Neutrophil (primary cell): ENCODE measurements around the gene NRXN3.

Source experiments
- H3K27ac ChIP-seq: fragments of 200-600 bp; sonication (generic); 2 replicates; pipeline ENCODE4 v1.5.1; 2016; ENCODE audit warnings: mild to moderate bottlenecking, moderate library complexity
- H3K27me3 ChIP-seq: fragments of 200-600 bp; sonication (generic); 2 replicates; pipeline ENCODE4 v1.6.0; 2016; ENCODE audit warnings: mild to moderate bottlenecking
- H3K36me3 ChIP-seq: fragments of 200-600 bp; sonication (generic); 2 replicates; pipeline ENCODE4 v1.5.1; 2017
- H3K4me1 ChIP-seq, 2 experiments: fragments of 200-600 bp in 1 of 2; sonication (generic) in 1 of 2; 1 replicate in 1 of 2; 2 replicates in 1 of 2; pipeline versions ENCODE4 v1.5.1 to v1.6.1; 2013 to 2016; ENCODE audit warnings: low read depth in 1 of 2, low read length in 1 of 2, mild to moderate bottlenecking in 1 of 2, moderate library complexity in 1 of 2; ENCODE audit not compliant: control insufficient read depth in 1 of 2, insufficient read depth in 1 of 2
- H3K4me3 ChIP-seq, 2 experiments: fragments of 200-600 bp in 1 of 2; sonication (generic) in 1 of 2; 1 replicate in 1 of 2; 2 replicates in 1 of 2; pipeline ENCODE4 v1.5.1; 2013 to 2016; ENCODE audit warnings: low read depth in 1 of 2, low read length in 1 of 2, mild to moderate bottlenecking in 1 of 2, moderate library complexity in 1 of 2
- H3K9me3 ChIP-seq: fragments of 200-600 bp; sonication (generic); 2 replicates; pipeline ENCODE4 v1.5.1; 2016
- TF ChIP-seq, protein P1 (sequence below): fragments of 200-600 bp; sonication (generic); IDR thresholded peaks from 2 replicates; pipeline ENCODE4 v1.5.1; 2016; ENCODE audit warnings: antibody characterized with exemption

The NRXN3 gene

DNA sequence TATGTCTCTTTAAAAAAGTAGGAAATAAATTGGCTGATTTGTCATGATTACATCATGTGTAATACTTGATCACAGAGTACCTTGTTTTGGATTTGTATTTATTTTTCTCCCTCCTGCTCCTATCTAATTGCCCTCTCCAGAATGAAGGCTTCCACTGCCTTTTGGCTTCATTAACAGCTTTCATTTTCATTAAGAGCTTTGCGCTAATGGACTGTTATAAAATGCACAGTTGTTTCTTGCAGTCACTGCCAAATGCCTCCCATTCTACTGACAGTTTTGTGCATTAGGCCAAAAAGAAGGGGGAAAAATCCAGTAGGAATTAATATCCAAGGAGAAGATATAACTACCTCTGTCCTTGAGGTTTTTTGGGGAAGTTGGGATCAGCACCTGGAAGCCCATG, 159.2 kb downstream of the NRXN3 start:
- Histone ChIP-seq H3K27me3 (no peaks in the 10 kb centered on the region), H3K36me3 (no peaks in the 10 kb centered on the region), H3K4me3 (no peak overlapping the region), H3K4me1 (no peaks in the 10 kb centered on the region), H3K9me3 (no peaks in the 10 kb centered on the region), H3K27ac (no peak overlapping the region)
- TF ChIP-seq, protein P1, sequence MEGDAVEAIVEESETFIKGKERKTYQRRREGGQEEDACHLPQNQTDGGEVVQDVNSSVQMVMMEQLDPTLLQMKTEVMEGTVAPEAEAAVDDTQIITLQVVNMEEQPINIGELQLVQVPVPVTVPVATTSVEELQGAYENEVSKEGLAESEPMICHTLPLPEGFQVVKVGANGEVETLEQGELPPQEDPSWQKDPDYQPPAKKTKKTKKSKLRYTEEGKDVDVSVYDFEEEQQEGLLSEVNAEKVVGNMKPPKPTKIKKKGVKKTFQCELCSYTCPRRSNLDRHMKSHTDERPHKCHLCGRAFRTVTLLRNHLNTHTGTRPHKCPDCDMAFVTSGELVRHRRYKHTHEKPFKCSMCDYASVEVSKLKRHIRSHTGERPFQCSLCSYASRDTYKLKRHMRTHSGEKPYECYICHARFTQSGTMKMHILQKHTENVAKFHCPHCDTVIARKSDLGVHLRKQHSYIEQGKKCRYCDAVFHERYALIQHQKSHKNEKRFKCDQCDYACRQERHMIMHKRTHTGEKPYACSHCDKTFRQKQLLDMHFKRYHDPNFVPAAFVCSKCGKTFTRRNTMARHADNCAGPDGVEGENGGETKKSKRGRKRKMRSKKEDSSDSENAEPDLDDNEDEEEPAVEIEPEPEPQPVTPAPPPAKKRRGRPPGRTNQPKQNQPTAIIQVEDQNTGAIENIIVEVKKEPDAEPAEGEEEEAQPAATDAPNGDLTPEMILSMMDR: no peak

DNA sequence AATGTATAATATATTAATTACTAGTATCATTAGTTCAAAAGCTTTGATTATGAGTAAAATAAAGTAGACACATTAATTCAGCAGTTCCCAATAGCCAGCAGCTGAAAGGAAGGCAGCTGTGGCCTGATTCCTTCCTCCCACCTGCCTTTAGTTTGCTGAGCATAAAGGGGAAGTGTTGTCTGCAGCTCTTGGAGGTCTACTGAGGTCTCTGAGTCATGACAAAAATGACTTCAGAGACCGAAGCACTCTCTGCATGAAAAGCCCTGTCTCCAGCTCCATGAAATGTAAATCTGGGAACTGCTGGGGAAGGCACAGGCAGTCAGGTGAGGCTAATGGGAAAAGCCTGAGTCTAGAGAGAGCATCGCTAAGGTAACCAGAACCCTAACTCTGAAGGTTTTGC, 165.4 kb downstream of the NRXN3 start:
- H3K27me3 ChIP-seq: no peaks in the 10 kb centered on the region
- H3K4me3 ChIP-seq: no peak overlapping the region
- no peaks in the 10 kb centered on the region for H3K9me3 ChIP-seq
- TF ChIP-seq, protein P1: no peak
- H3K36me3 ChIP-seq: no peaks in the 10 kb centered on the region
- H3K4me1 ChIP-seq: no peaks in the 10 kb centered on the region
- H3K27ac ChIP-seq: no peak overlapping the region

DNA sequence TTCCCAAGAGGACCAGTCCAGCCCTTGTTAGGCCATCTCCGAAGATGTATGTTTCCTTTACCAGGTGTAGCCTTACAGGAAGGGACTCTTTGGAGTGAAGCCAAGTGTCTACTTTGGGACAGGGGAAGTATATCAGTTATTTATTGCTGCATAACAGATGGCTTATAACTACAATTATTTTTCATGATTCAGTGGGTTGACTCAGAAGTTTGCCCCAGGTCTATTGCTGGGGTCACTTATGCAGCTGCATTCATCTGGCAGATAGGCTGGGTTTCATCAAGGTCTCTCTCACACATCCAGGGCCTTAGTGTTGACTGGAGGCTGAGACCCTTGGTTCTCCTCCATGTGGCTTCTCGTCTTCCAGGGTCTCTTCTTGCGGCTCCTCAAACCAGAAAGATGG, 170.1 kb downstream of the NRXN3 start:
- Histone ChIP-seq H3K4me3 (no peak overlapping the region), H3K27ac (no peak overlapping the region), H3K9me3 (no peaks in the 10 kb centered on the region), H3K27me3 (no peaks in the 10 kb centered on the region), H3K4me1 (no peaks in the 10 kb centered on the region), H3K36me3 (no peaks in the 10 kb centered on the region)
- TF ChIP-seq, protein P1: no peak

DNA sequence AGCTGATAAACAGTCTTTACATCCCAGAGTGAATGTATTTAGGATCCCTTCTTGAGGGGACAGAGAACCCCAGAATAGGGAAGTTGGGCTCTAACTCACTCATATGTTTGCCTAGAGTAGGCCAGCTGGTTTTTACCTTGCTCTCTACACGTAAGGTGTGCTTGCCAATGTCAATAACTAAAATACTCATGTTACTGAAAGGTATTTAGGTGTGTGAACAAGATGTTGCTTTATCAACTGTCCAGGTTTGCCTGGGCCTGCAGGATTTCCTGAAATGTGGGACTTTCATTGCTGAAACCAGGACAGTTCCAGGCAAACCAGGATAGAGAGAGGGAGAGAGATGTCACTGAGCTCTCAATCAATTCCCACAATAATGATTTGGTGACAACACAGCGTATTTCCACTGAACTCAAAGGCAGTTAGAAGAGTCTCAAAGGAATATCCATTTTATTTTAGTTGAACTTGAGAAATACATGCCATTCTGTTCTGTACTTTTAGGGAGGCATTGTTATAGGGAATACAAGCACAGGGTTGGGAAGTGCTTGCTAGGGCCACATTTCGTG, 171.7 kb downstream of the NRXN3 start:
- TF ChIP-seq, protein P1: no peak
- H3K4me3 ChIP-seq: no peak overlapping the region
- H3K27me3 ChIP-seq: no peaks in the 10 kb centered on the region
- no peaks in the 10 kb centered on the region for H3K9me3 ChIP-seq
- no peaks in the 10 kb centered on the region for H3K36me3 ChIP-seq
- H3K4me1 ChIP-seq: no peaks in the 10 kb centered on the region
- H3K27ac ChIP-seq: no peak overlapping the region

DNA sequence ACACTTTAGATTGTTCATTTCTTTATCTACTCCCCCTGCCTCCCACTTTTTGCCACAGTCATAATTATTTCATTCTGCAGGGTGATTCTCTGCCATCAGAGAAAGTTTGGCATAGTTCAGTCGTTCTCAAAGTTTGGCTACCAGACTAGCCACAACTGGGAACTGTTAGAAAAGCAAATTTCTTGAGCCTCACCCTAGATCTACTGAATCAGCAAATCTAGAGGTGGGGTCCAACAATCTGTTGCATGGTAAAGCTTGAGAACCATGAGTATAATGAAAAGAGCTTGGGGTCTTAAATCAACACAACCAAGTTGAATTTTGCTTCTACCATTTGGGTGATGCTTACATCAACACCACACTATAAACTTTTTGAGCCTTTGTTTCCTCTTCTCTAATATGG, 172.7 kb downstream of the NRXN3 start:
- Histone ChIP-seq H3K9me3 (no peaks in the 10 kb centered on the region), H3K27ac (no peak overlapping the region), H3K36me3 (no peaks in the 10 kb centered on the region), H3K4me3 (no peak overlapping the region), H3K4me1 (no peaks in the 10 kb centered on the region), H3K27me3 (no peaks in the 10 kb centered on the region)
- TF ChIP-seq, protein P1: no peak

DNA sequence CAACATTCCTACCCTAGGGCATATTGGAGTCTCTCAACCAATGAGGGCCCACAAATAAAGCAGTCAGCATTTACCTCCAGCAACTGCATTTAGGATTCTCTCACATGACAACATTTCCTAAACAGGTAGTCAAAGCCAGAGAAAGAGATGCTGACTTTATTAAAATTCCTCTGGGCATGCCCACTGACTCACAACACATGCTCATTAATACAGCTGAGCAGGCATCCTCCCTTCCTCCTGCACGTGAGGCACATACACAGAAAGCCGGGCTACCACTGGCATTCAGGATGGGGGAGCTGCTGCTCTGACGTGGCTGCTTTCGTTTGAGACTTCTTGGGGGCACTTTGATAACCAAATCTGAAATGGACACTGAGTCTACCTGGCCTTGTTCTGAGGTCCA, 174.1 kb downstream of the NRXN3 start:
- Histone ChIP-seq H3K27me3 (no peaks in the 10 kb centered on the region), H3K9me3 (no peaks in the 10 kb centered on the region), H3K27ac (no peak overlapping the region), H3K36me3 (no peaks in the 10 kb centered on the region), H3K4me1 (no peaks in the 10 kb centered on the region), H3K4me3 (no peak overlapping the region)
- TF ChIP-seq, protein P1: no peak
